ENCODE measurements around the gene RRP12. TPM values are rescaled to one million over a fixed set of nuclear protein-coding genes. Genes with fewer than 3 reads are reported as not detected.

RRP12 gene
- total RNA-seq, 4 donors from 2014 or later, result 14.9 to 33.4 (median 23.9) TPM

DNA sequence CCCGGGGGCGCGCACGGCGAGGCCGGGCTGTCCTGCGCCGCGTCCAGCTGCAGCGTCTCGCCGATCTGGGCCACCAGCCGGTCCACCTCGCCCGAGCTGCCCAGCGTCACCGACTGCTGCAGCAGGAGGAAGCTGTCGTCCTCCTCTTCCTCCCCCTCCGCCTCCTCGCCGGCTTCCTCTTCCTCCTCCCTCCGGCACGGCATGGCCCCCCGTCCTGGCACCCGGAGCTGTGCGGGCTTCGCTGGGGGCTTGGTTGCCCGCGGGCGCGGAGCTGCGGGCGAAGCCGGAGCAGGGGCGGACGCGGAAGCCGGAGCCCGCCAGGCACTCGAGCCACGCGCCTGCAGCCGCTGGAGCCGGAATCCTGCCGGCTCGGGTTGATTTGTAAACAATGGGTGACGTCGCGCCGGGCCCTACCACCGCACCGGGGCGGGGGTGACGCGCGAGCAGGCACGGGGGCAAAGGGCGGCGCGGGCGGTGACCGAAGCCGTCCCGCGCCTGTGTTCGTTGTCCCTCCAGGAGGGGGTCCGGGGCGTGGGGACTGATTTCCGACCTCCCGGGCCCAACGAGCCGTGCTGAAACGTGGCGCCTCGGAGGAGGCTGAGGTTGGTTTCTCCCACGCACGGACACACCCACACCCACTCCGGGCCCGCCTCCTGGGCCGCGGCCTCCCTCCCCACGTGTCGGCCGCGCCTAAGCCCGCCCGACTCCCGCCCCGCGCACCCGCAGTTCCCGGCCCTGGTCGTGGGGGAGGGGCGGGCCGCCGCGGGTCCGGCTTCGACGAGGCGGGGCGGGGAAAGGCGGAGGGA is 66.6 kb downstream of the RRP12 start, which contains the start of gene FRAT2:
Gene FRAT2, minus strand, starts transcription at position 360 of the 806 bp plus-strand sequence. Its CDS starts 157 bp downstream, at position 203.
- no peaks in the 10 kb centered on the region for H3K9me3 ChIP-seq
- H3K27me3 ChIP-seq, result no peaks in the 10 kb centered on the region
- H3K27ac ChIP-seq, result peak within 1 kb of the TSS; percentile 95 to 98 (median 97)
- WGBS, 2 donors, result 0% methylated on average over 6 of the region's 103 CpGs; no CpG with 5 or more reads in 1 of the 2 donors
- TF ChIP-seq POLR2A (IDR thresholded peaks at IDR 0.05) (peak in 3 of 4 donors; percentile 2 to 94 (median 87)), CTCF (IDR thresholded peaks at IDR 0.05) (peak in 1 of 6 experiments; percentile 14)
- intact Hi-C loops (cut with DNase I), result loop anchor here (10.0 kb wide), 1 partner anchor 50 kb away; no protein-coding TSS in a partner anchor
- peak within 1 kb of the TSS; percentile 64 to 85 (median 78) for H3K4me3 ChIP-seq
- DNase-seq, result peak; percentile 54
- H3K4me1 ChIP-seq, result peaks cover 25 to 77% (median 56%) of the 10 kb centered on the region in 3 donors
- H3K36me3 ChIP-seq, result peaks cover 0 to 19% (median 0%) of the 10 kb centered on the region in 3 donors

DNA sequence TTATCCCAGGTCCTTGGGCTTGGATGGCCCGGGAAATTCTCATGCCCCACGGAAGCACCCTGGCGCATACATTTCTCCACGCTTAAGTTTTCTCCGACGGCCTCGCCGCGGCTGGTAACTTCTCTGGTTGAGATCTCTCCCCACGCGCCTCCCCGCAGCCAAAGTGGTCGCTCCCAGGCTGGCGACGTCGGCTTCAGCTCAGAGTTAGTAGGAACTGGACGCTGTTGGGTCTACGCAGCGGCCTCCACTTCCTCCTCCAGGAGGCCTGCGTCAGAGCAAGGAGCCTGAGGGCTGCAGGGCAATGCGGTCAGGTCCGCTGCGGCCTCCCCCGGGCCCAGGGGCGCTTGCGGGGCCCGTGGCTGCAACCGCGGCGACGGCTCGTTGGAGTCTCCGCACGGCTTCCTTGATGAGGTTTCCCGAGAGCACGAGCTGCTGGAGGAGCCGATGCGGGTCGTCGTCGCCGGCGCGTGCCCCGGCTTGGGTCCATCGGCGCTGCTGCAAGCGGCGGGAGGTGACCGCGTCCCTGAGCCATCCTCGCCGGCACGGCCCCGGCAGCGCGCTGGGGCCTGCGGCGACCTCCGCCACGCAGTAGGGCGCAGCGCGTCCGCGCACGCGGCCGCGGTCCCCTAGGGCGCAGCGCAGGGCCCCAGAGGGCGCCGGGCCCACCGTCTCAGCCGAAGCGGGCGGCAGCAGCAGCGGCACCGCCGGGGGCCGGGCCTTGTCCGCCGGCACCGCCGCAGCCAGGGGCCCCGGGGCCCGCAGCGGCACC is 67.4 kb downstream of the RRP12 start:
- DNase-seq, result no peak
- 14% methylated on average over 7 of the region's 89 CpGs; no CpG with 5 or more reads in 1 of the 2 donors for WGBS, 2 donors
- Histone ChIP-seq H3K36me3 (peaks cover 0 to 26% (median 0%) of the 10 kb centered on the region in 3 donors), H3K9me3 (no peaks in the 10 kb centered on the region), H3K27ac (peak overlapping the region; percentile 95 to 98 (median 97)), H3K4me3 (peak overlapping the region; percentile 64 to 85 (median 78)), H3K27me3 (no peaks in the 10 kb centered on the region), H3K4me1 (peaks cover 25 to 85% (median 56%) of the 10 kb centered on the region in 3 donors)
- intact Hi-C loops (cut with DNase I), result loop anchor here (10.0 kb wide), 1 partner anchor 49 kb away; no protein-coding TSS in a partner anchor
- TF ChIP-seq CTCF (IDR thresholded peaks at IDR 0.05), result peak in 1 of 6 experiments; percentile 10
- peak in 1 of 4 donors; percentile 46 for TF ChIP-seq POLR2A (IDR thresholded peaks at IDR 0.05)

GRCh38 chr10:97333351-97333600 is 67.9 kb downstream of the RRP12 start:
- TF ChIP-seq POLR2A (IDR thresholded peaks at IDR 0.05) (no peak), CTCF (IDR thresholded peaks at IDR 0.05) (no peak)
- DNase-seq, result no peak
- Histone ChIP-seq H3K36me3 (peaks cover 0 to 32% (median 0%) of the 10 kb centered on the region in 3 donors), H3K4me1 (peaks cover 25 to 90% (median 56%) of the 10 kb centered on the region in 3 donors), H3K27me3 (no peaks in the 10 kb centered on the region), H3K4me3 (peak overlapping the region; percentile 64 to 85 (median 78)), H3K9me3 (no peaks in the 10 kb centered on the region), H3K27ac (peak overlapping the region; percentile 95 to 98 (median 97))
- intact Hi-C loops (cut with DNase I), result loop anchor here (10.0 kb wide), 1 partner anchor 48 kb away; no protein-coding TSS in a partner anchor
- WGBS, 2 donors, result 0 to 6% methylated on average over 6 to 7 of the region's 7 CpGs

- 11 to 12% methylated on average over 18 of the region's 18 CpGs for whole genome bisulfite sequencing, 2 donors
- Histone ChIP-seq H3K9me3 (no peaks in the 10 kb centered on the region), H3K27ac (peak overlapping the region; percentile 95 to 98 (median 97)), H3K4me3 (peak overlapping the region; percentile 64 to 85 (median 78)), H3K4me1 (peaks cover 25 to 90% (median 54%) of the 10 kb centered on the region in 3 donors), H3K36me3 (peaks cover 0 to 34% (median 0%) of the 10 kb centered on the region in 3 donors), H3K27me3 (no peaks in the 10 kb centered on the region)
- intact Hi-C loops (cut with DNase I), result loop anchor here (10.0 kb wide), 1 partner anchor 48 kb away; no protein-coding TSS in a partner anchor
- DNase-seq, result no peak
- TF ChIP-seq POLR2A (IDR thresholded peaks at IDR 0.05) (no peak), CTCF (IDR thresholded peaks at IDR 0.05) (peak in 1 of 6 experiments; percentile 2)
These were observed 68.4 kb downstream of the RRP12 start for GRCh38 chr10:97332591-97333350.

Measured in esophagus squamous epithelium (tissue), 5 donors.